GM18909 (cell line): ENCODE results near the gene CD28.
A peak's percentile ranks its signal among the peaks of the same experiment; 100 is the strongest.

ENCODE experiments used
- ATAC-seq: cut with Tn5 transposase; IDR thresholded peaks from one replicate; pipeline ENCODE4 v1.9.1; 2021; ENCODE audit warnings: mild to moderate bottlenecking; ENCODE audit not compliant: unreplicated experiment, poor library complexity

Gene CD28

GRCh38 chr2:203711399-203711798 lies 5.0 kb downstream of the CD28 start:
- no peak for ATAC-seq

GRCh38 chr2:203713381-203713780 lies 6.9 kb downstream of the CD28 start:
- ATAC-seq, result no peak

GRCh38 chr2:203714112-203714511 lies 7.7 kb downstream of the CD28 start:
- no peak for ATAC-seq

- no peak for ATAC-seq
These were observed 9.3 kb downstream of the CD28 start for GRCh38 chr2:203715744-203716143.

GRCh38 chr2:203718087-203718486 lies 11.6 kb downstream of the CD28 start:
- ATAC-seq, result peak; percentile 96

GRCh38 chr2:203719456-203720410 lies 13.3 kb downstream of the CD28 start:
- ATAC-seq, result no peak

GRCh38 chr2:203720915-203721672 lies 14.7 kb downstream of the CD28 start:
- no peak for ATAC-seq

GRCh38 chr2:203721781-203722300 lies 15.4 kb downstream of the CD28 start:
- no peak for ATAC-seq

- no peak for ATAC-seq
These were observed 16.0 kb downstream of the CD28 start for GRCh38 chr2:203722411-203722810.

GRCh38 chr2:203728321-203728720 lies 21.9 kb downstream of the CD28 start:
- ATAC-seq, result no peak

GRCh38 chr2:203730076-203730729 lies 23.8 kb downstream of the CD28 start:
- no peak for ATAC-seq

- ATAC-seq, result no peak
These were observed 24.4 kb downstream of the CD28 start for GRCh38 chr2:203730883-203731282.

- no peak for ATAC-seq
These were observed 25.9 kb downstream of the CD28 start for GRCh38 chr2:203732092-203732952.

- ATAC-seq, result no peak
These were observed 26.6 kb downstream of the CD28 start for GRCh38 chr2:203732953-203733510.

GRCh38 chr2:203733684-203734083 lies 27.2 kb downstream of the CD28 start:
- no peak for ATAC-seq

- ATAC-seq, result no peak
These were observed 28.0 kb downstream of the CD28 start for GRCh38 chr2:203734276-203734983.

- no peak for ATAC-seq
These were observed 30.9 kb downstream of the CD28 start for GRCh38 chr2:203737360-203737759.

GRCh38 chr2:203739351-203739750 lies 32.9 kb downstream of the CD28 start:
- no peak for ATAC-seq

- no peak for ATAC-seq
These were observed 34.4 kb downstream of the CD28 start for GRCh38 chr2:203740871-203741281.
